GM12872 (cell line): Measurements from ENCODE around the gene ELOVL6.

Experiments used
- TF ChIP-seq, protein P1 (sequence below): IDR thresholded peaks from 3 replicates; pipeline ENCODE4 v1.5.1; 2011; ENCODE audit warnings: low read depth, mild to moderate bottlenecking, low read length, moderate library complexity; ENCODE audit not compliant: insufficient read depth

The ELOVL6 gene

DNA sequence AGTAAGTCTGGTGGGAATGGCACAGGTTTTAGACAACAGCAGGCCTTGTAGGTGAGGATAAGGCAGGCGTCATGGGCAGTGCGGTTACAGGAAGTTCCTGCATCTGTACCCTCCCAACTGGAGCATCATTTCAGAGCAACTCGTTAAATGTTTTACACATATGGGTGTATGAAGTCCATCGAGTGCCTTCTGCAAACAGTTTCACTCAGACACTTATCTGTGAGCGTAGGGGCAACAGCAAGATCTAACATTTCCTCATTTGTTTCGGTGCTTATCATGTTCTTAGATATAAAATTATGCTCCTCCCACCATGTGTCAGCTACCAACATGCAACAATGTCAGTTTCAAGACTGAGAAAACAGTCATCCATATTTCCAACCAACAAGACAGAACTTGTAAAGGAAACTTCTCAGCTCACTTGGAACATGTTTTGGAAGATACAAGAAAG, 69.9 kb downstream of the ELOVL6 start:
- TF ChIP-seq, protein P1, sequence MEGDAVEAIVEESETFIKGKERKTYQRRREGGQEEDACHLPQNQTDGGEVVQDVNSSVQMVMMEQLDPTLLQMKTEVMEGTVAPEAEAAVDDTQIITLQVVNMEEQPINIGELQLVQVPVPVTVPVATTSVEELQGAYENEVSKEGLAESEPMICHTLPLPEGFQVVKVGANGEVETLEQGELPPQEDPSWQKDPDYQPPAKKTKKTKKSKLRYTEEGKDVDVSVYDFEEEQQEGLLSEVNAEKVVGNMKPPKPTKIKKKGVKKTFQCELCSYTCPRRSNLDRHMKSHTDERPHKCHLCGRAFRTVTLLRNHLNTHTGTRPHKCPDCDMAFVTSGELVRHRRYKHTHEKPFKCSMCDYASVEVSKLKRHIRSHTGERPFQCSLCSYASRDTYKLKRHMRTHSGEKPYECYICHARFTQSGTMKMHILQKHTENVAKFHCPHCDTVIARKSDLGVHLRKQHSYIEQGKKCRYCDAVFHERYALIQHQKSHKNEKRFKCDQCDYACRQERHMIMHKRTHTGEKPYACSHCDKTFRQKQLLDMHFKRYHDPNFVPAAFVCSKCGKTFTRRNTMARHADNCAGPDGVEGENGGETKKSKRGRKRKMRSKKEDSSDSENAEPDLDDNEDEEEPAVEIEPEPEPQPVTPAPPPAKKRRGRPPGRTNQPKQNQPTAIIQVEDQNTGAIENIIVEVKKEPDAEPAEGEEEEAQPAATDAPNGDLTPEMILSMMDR, result no peak

- TF ChIP-seq, protein P1, result no peak
Measured at GRCh38 chr4:110128029-110128428, 70.4 kb downstream of the ELOVL6 start.

- TF ChIP-seq, protein P1, result no peak
Measured at GRCh38 chr4:110124711-110125110, 73.7 kb downstream of the ELOVL6 start.

GRCh38 chr4:110122201-110122600, 76.2 kb downstream of the ELOVL6 start:
- TF ChIP-seq, protein P1, result no peak

DNA sequence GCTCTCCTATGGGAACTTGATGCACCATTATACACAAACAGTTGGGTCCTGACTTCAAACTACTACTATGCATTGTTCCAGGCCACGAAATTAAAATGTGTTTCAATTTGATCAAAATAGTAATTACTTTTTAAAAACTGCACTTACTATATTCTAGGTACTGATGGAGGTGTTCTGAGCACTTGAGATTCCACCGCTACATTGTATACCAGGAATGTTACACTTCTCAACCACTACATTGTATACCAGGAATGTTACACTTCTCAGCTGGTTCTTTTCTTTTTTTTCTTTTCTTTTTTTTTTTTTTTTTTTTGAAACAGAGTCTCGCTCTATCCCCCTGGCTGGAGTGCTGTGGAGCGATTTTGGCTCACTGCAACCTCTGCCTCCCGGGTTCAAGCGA, 77.9 kb downstream of the ELOVL6 start:
- TF ChIP-seq, protein P1, result no peak

GRCh38 chr4:110119880-110120279, 78.5 kb downstream of the ELOVL6 start:
- TF ChIP-seq, protein P1, result no peak

- TF ChIP-seq, protein P1, result no peak
Measured at GRCh38 chr4:110119337-110119736, 79.1 kb downstream of the ELOVL6 start.

- TF ChIP-seq, protein P1, result no peak
Measured at GRCh38 chr4:110112056-110112455, 86.4 kb downstream of the ELOVL6 start.
